ENCODE measurements around the gene SH3YL1.

SH3YL1 gene

DNA sequence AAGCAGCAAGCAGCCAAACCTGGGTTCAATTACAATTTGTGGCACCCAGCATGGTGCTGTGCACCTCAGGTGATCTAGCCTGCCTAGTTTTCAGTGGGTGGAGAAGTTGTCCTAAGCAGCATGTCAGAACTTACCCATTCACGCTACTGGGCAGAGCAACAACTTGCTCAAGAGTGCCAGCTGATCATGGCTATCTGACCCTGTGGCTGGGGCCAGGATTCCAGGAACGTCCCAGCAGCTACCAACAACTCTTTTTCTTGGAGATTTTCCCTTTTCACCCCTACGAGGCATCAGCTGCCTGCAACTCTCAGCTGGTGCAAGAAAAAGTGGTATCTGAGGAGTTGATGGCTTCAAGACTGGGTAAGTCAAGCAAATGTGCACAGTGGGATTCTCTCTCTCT, 83.5 kb downstream of the SH3YL1 start:
- no peak for DNase-seq (ENCODE audit: low spot score)

DNA sequence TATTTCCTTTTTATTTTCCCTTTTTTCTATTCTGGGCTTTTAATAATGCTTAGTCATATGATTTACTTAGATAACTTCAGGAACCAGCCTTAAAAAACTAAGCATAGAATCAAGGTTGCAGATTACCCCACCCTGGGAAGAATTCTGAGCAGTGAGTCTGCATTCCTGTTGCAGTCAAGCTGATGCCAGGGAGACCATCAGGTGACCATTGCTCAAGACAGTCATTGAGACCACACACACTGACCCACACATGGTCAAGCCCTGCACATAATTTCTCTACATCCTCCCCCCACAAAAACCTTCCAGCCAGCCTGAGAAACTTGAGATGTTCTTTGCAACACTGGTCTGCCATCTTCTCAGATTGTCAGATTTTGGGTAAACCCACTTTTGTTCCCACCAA, 83.9 kb downstream of the SH3YL1 start:
- no peak for DNase-seq (ENCODE audit: low spot score)

DNA sequence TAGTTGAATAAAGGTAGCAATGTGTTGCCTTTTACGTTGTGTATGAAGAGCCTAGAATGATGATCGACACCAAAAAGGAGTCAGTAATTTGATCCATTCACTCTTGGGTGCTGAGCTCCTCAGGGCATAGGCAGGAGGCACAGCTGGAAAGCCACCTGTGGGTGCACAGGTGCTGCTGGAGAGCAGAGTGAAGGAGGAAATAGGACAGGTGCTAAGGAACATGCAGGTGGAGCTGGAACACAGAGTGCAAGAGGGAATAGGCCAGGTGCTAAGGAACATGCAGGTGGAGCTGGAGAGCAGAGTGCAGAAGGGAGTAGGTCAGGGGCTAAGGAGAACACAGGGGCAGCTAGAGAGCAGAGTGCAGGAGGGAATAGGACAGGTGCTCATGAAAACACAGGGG, 86.1 kb downstream of the SH3YL1 start:
- no peak for DNase-seq (ENCODE audit: low spot score)

DNA sequence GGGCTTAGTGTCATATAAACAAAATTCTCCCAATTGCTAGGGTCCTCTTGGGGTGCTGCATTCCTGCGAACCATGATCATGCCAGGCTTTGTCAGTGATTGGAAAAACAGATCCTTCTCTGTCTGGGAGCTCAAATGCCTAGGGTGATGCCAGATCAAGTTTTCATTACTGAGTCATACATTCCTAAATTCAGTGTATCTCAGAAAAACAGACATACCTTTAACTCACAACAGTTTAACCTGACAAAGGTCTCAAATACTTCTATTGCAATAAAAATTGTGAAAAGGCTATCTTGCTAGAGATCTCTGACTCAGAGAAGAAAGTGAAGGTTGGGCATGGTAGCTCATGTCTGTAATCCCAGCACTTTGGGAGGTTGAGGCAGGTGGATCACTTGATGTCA, 86.9 kb downstream of the SH3YL1 start:
- DNase-seq (ENCODE audit: low spot score) = no peak

DNA sequence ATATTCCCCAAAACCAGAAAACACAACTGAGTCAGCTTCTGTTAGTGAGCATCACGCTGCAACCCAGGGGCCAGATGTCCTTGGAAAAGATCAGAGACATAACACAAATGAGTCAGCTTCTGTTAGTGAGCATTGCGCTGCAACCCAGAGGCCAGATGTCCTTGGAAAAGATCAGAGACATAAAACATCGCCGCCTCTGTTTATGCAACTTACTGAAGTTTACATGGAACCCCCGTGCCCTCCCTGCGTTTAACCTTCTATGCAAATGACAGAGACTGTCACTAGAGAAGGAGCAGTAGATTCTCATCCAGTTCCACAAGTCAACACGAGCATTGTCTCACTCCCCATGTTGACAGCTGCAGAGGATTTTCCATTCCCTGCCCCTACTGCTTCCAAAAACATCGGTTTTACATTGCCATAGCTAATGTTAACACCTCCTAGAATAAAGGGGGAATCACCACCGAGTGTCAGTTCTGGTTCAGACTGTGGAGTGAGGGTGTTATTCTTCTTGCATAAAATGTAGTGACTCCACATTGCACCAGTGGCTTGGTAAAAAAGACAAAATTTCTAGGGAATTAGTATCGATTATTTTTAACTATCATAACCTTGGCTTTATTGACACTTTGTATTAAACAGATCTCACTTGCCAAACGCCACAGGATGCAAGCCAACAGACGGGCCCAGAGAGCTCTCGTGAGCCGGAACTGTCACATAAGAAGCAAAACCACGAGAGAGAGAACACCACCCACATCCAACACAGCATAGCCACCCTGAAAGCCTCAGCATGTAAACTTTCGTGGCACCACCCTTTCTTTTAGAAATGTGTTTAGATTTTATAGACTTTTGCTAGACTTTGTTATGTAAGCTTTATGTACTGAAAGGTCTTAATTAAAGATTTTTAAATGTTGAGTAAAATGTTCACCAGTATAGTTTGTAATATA, 87.7 kb downstream of the SH3YL1 start:
- DNase-seq (ENCODE audit: low spot score) = peak; percentile 48

DNA sequence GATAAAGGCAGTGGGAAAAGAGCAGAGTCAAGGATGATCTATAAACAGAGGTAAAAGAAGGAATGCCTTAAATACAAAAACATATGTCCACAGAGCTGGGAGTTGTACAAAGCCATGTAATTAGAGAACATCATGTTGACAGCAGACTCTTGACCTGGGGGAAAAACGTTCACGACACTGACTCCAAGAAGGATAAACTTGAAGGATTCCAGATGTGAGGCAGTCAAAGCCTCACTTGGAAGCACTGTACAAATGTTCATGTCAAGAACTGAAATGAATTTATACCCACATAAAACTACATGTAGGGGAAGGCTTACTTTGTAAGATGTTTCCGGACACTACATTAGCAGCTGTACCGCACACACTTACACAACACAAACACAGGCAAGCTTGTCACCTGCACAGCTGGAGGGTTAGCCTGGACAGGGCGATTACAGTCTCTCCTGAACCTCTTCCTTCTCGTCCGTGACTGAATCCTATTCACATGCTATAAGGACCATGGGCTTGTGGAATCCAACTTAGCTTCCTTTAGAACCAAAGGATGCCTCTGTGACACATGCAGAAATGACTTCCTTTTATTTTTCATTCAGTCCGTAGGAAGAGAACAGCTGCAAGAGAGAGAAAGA, 88.6 kb downstream of the SH3YL1 start:
- no peak for DNase-seq (ENCODE audit: low spot score)

DNA sequence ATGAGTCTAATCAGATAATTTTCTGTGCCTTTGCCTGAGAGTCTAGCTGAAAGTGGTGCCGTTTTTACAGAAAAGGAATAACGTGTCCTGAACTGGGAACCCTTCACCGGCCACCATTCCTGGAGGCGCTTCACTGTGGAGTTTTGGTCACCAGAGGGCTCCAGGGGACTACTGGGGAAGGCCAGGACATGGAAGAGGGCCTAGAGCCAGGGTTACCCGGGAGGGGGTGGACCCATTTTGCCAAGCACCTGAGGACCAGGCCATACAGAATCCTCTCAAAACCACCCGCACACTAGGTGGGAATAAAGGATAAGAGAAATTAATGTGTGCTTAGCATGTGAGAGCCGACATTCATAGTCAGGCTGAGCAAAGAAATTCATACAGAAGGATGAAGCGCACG, 91.7 kb downstream of the SH3YL1 start:
- DNase-seq (ENCODE audit: low spot score) = peak; percentile 58

DNA sequence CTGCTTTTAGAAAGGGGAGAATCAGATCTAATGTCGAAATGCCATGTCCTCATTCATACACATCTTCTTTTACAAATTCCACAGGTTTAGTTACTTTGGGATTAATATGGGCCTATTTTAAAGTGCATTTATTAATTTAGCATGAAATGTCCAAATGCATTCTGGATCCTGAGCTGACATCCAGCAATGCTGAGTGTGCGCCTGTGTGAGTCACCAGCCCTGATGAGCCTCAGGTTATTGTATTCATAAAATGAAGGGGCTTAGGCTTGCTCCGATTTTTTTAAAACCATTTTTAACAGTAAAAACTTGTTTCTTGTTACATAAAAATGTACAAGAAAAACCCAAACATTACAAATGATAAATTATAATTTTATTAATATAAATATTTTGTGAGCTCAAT, 94.1 kb downstream of the SH3YL1 start:
- no peak for DNase-seq (ENCODE audit: low spot score)

Measured in globus pallidus (tissue), 1 donor.